Measurements from ENCODE around the gene SLX9.

GRCh38 chr21:44925378-44925755 lies 14.5 kb upstream of the SLX9 start:
- TF ChIP-seq CTCF (IDR thresholded peaks at IDR 0.05) (no peak), POLR2AphosphoS5 (IDR thresholded peaks at IDR 0.05) (no peak), POLR2A (IDR thresholded peaks at IDR 0.05) (no peak)

Data from breast epithelium (tissue), 3 donors.